PC-3 (cell line): ENCODE data around the gene TCF12. TPM values are rescaled to one million over a fixed set of nuclear protein-coding genes. Genes with fewer than 3 reads are reported as not detected.

Source experiments
- ATAC-seq: fragments of 200-7000 bp; cut with Tn5 transposase; 2 replicates; pipeline ENCODE4 v1.9.1; 2020; ENCODE audit warnings: mild to moderate bottlenecking, moderate library complexity
- BruUV-seq: library from RNA; stranded (reverse); fragments of 400-500 nt; replicated peaks from 2 replicates; lab custom pipeline; 2021; lab: Mats Ljungman, UMichigan
- CTCF ChIA-PET: fragments of 300-600 bp; sonication (Branson Sonifier 250); formaldehyde crosslinking; loops from one replicate; lab custom pipeline; 2022; ENCODE audit warnings: antibody characterized with exemption; lab: Charles Lee
- POLR2A ChIA-PET: fragments of 300-600 bp; sonication (Branson Sonifier 250); formaldehyde crosslinking; loops from one replicate; lab custom pipeline; 2022; ENCODE audit warnings: antibody characterized with exemption; ENCODE audit not compliant: unreplicated experiment; lab: Charles Lee
- DNase-seq: peaks from one replicate; pipeline ENCODE4 v3.0.0-alpha.2; 2015
- H2AFZ ChIP-seq: fragments of 300-600 bp; sonication (generic); 2 replicates; pipeline ENCODE4 v1.6.0; 2016; ENCODE audit warnings: antibody characterized with exemption, low read length
- H3F3A ChIP-seq: fragments of 300-600 bp; sonication (generic); one replicate; pipeline ENCODE4 v1.6.0; 2017; ENCODE audit warnings: antibody characterized with exemption, low read length, control low read depth, mild to moderate bottlenecking; ENCODE audit not compliant: unreplicated experiment
- H3K27ac ChIP-seq: fragments of 300-600 bp; sonication (generic); 2 replicates; pipeline ENCODE4 v1.5.1; 2016; ENCODE audit warnings: mild to moderate bottlenecking, low read length
- H3K27me3 ChIP-seq: fragments of 300-600 bp; sonication (generic); 2 replicates; pipeline ENCODE4 v1.6.1; 2016; ENCODE audit warnings: low read length, mixed read lengths
- H3K36me3 ChIP-seq: fragments of 300-600 bp; sonication (generic); 2 replicates; pipeline ENCODE4 v1.6.1; 2016; ENCODE audit warnings: low read depth, mixed run types, low read length, mixed read lengths
- H3K4me1 ChIP-seq: fragments of 300-600 bp; sonication (generic); 2 replicates; pipeline ENCODE4 v1.5.1; 2016; ENCODE audit warnings: low read length; ENCODE audit not compliant: insufficient read depth
- H3K4me2 ChIP-seq: fragments of 300-600 bp; sonication (generic); 2 replicates; pipeline ENCODE4 v1.6.0; 2016; ENCODE audit warnings: low read length
- H3K4me3 ChIP-seq: fragments of 300-600 bp; sonication (generic); 2 replicates; pipeline ENCODE4 v1.5.1; 2016; ENCODE audit warnings: mild to moderate bottlenecking, low read length, mixed read lengths
- H3K79me2 ChIP-seq: fragments of 300-600 bp; sonication (generic); 2 replicates; pipeline ENCODE4 v1.6.1; 2017; ENCODE audit warnings: low read length, mixed read lengths
- H3K9ac ChIP-seq: fragments of 300-600 bp; sonication (generic); 2 replicates; pipeline ENCODE4 v1.6.0; 2016; ENCODE audit warnings: mild to moderate bottlenecking, low read length
- H3K9me2 ChIP-seq: fragments of 300-600 bp; sonication (generic); replicated peaks from 2 replicates; pipeline ENCODE4 v1.6.1; 2016; ENCODE audit warnings: mixed run types, low read length, mixed read lengths
- H3K9me3 ChIP-seq: fragments of 300-600 bp; sonication (generic); 2 replicates; pipeline ENCODE4 v1.6.1; 2016; ENCODE audit warnings: low read length, mixed read lengths
- H4K20me1 ChIP-seq: fragments of 300-600 bp; sonication (generic); 2 replicates; pipeline ENCODE4 v1.6.1; 2016; ENCODE audit warnings: low read length, mixed read lengths
- EZH2 ChIP-seq: fragments of 300-600 bp; sonication (generic); IDR thresholded peaks from one replicate; pipeline ENCODE4 v1.6.1; 2017; ENCODE audit warnings: antibody characterized with exemption, mild to moderate bottlenecking, low read length; ENCODE audit not compliant: unreplicated experiment
- EZH2phosphoT487 ChIP-seq: fragments of 300-600 bp; sonication (generic); IDR thresholded peaks from 2 replicates; pipeline ENCODE4 v1.6.1; 2018; ENCODE audit warnings: mild to moderate bottlenecking, antibody characterized with exemption, low read length, borderline replicate concordance
- intact Hi-C: fragments of 100-400 bp; cut with micrococcal nuclease; formaldehyde crosslinking; loops from 2 replicates; pipeline ENCODE4 v1.9.0; 2023
- total RNA-seq: library from RNA; depleted of rRNA; stranded (reverse); fragments of >200 nt; gene quantifications from 2 replicates; pipeline ENCODE4 v1.2.3, GENCODE V29; 2014
- TF ChIP-seq, protein P1 (sequence below): fragments of 300-600 bp; sonication (generic); conservative IDR thresholded peaks from 2 replicates; pipeline ENCODE4 v1.5.1; 2017; ENCODE audit warnings: antibody characterized with exemption, low read depth, mild to moderate bottlenecking, low read length

Gene TCF12
- total RNA-seq, 1 experiment from 2014 or later = 103 TPM

DNA sequence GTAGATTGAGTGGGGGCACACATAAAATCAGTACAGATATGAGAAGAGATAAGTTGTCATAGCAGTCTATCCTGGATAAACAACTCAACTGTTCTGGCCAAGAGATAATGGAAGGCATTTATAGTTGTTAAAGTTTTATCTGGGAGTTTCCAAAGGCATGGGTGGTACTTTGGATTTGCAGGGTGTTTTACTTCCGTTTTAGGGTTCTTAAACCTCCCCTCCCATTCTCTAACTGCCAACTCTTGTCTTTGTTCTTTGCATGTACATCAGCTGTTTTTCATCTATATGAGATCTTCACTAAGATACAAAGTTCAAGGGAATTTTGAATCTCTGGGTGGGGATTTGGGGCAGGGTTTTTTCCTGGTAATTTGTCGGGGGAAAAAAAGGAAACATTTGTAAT lies 283.1 kb downstream of the TCF12 start:
- no peak overlapping the region for H3K9ac ChIP-seq
- intact Hi-C loops = no loop called here
- CTCF ChIA-PET = no interaction called here
- H3K27me3 ChIP-seq = no peaks in the 10 kb centered on the region
- H3K36me3 ChIP-seq = no peaks in the 10 kb centered on the region
- TF ChIP-seq, protein P1, sequence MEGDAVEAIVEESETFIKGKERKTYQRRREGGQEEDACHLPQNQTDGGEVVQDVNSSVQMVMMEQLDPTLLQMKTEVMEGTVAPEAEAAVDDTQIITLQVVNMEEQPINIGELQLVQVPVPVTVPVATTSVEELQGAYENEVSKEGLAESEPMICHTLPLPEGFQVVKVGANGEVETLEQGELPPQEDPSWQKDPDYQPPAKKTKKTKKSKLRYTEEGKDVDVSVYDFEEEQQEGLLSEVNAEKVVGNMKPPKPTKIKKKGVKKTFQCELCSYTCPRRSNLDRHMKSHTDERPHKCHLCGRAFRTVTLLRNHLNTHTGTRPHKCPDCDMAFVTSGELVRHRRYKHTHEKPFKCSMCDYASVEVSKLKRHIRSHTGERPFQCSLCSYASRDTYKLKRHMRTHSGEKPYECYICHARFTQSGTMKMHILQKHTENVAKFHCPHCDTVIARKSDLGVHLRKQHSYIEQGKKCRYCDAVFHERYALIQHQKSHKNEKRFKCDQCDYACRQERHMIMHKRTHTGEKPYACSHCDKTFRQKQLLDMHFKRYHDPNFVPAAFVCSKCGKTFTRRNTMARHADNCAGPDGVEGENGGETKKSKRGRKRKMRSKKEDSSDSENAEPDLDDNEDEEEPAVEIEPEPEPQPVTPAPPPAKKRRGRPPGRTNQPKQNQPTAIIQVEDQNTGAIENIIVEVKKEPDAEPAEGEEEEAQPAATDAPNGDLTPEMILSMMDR = no peak
- TF ChIP-seq EZH2 = no peak
- H4K20me1 ChIP-seq = no peaks in the 10 kb centered on the region
- H3K4me2 ChIP-seq = no peak overlapping the region
- H2AFZ ChIP-seq = no peak overlapping the region
- no peak overlapping the region for H3K4me3 ChIP-seq
- H3K27ac ChIP-seq = no peak overlapping the region
- H3F3A ChIP-seq = no peaks in the 10 kb centered on the region
- DNase-seq (no peak), ATAC-seq (no peak)
- no peaks in the 10 kb centered on the region for H3K9me2 ChIP-seq
- peaks cover 4% of the 10 kb centered on the region for H3K4me1 ChIP-seq
- no peaks in the 10 kb centered on the region for H3K79me2 ChIP-seq
- no TSS peak for BruUV-seq
- no peaks in the 10 kb centered on the region for H3K9me3 ChIP-seq
- POLR2A ChIA-PET = no interaction called here

- no peak overlapping the region for H3K9ac ChIP-seq
- CTCF ChIA-PET = no interaction called here
- intact Hi-C loops = no loop called here
- no peak overlapping the region for H3K4me3 ChIP-seq
- POLR2A ChIA-PET = no interaction called here
- H3K79me2 ChIP-seq = no peaks in the 10 kb centered on the region
- TF ChIP-seq EZH2 = no peak
- TF ChIP-seq EZH2phosphoT487 = no peak
- TF ChIP-seq, protein P1 = no peak
- no peaks in the 10 kb centered on the region for H3K9me2 ChIP-seq
- no peaks in the 10 kb centered on the region for H3K36me3 ChIP-seq
- no peaks in the 10 kb centered on the region for H3F3A ChIP-seq
- no TSS peak for BruUV-seq
- DNase-seq (no peak), ATAC-seq (no peak)
- H3K4me1 ChIP-seq = peaks cover 2% of the 10 kb centered on the region
- H3K27ac ChIP-seq = no peak overlapping the region
- no peaks in the 10 kb centered on the region for H3K27me3 ChIP-seq
- no peaks in the 10 kb centered on the region for H3K9me3 ChIP-seq
- H2AFZ ChIP-seq = no peak overlapping the region
- H4K20me1 ChIP-seq = no peaks in the 10 kb centered on the region
- H3K4me2 ChIP-seq = no peak overlapping the region
Measured at GRCh38 chr15:57203906-57204305, 285.5 kb downstream of the TCF12 start.

DNA sequence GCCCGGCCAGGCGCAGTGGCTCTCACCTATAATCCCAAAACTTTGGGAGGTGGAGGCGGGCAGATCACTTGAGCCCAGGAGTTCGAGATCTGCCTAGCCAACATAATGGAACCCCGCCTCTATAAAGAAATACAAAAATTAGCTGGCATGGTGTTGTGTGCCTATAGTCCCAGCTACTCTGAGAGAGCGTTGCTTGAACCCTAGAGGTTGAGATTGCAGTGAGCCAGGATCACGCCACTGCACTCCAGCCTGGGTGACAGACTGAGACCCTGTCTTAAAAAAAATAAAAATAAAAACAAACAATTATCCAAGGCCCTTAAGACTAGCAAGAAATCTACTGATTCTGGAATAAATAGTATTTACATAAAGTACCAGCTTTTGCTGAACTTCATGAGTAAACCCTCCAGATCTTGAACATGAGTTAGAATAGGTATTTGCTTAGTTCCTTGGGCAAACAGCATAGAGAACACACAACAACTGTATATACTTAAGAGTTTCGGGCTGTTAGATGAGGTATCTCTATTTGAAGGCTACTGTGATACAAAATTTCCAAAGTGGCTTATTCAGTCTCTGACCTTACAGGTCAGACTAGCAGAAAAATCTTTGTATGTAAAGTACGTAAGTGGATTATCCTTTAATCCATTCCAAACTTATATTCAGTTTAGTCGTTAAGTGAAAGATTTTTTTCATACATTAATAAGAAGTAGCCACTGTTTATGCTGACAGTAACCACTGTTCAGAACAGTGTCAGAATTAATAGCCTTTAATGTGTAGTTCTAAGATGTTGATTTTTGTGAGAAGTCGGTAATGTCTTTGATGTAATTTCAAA lies 286.8 kb downstream of the TCF12 start:
- POLR2A ChIA-PET = no interaction called here
- intact Hi-C loops = no loop called here
- H3K9me3 ChIP-seq = no peaks in the 10 kb centered on the region
- no peak overlapping the region for H3K4me3 ChIP-seq
- no TSS peak for BruUV-seq
- no peak overlapping the region for H3K9ac ChIP-seq
- no peak for DNase-seq
- H3K4me2 ChIP-seq = no peak overlapping the region
- H3K27me3 ChIP-seq = no peaks in the 10 kb centered on the region
- no peak for ATAC-seq
- no peaks in the 10 kb centered on the region for H3K79me2 ChIP-seq
- TF ChIP-seq EZH2phosphoT487 (no peak), EZH2 (no peak)
- TF ChIP-seq, protein P1 = no peak
- CTCF ChIA-PET = no interaction called here
- no peaks in the 10 kb centered on the region for H3K9me2 ChIP-seq
- no peaks in the 10 kb centered on the region for H4K20me1 ChIP-seq
- H3K4me1 ChIP-seq = no peaks in the 10 kb centered on the region
- H2AFZ ChIP-seq = no peak overlapping the region
- H3F3A ChIP-seq = no peaks in the 10 kb centered on the region
- no peaks in the 10 kb centered on the region for H3K36me3 ChIP-seq
- no peak overlapping the region for H3K27ac ChIP-seq
